ENCODE results near the gene MPIG6B.

GRCh38 chr6:31734821-31735406 lies 11.7 kb downstream of the MPIG6B start:
- TF ChIP-seq CTCF (IDR thresholded peaks at IDR 0.05; ENCODE audit: low read length) (no peak), EZH2 (IDR thresholded peaks at IDR 0.05; ENCODE audit: borderline replicate concordance, low read length) (no peak)
